ENCODE data around the gene BCL2L11. TPM values are rescaled to one million over a fixed set of nuclear protein-coding genes. Genes with fewer than 3 reads are reported as not detected.
A peak's percentile ranks its signal among the peaks of the same experiment; 100 is the strongest.

The BCL2L11 gene
- total and polyA plus RNA-seq, 2 experiments from 2014 or later: 9.1 to 32.9 TPM

DNA sequence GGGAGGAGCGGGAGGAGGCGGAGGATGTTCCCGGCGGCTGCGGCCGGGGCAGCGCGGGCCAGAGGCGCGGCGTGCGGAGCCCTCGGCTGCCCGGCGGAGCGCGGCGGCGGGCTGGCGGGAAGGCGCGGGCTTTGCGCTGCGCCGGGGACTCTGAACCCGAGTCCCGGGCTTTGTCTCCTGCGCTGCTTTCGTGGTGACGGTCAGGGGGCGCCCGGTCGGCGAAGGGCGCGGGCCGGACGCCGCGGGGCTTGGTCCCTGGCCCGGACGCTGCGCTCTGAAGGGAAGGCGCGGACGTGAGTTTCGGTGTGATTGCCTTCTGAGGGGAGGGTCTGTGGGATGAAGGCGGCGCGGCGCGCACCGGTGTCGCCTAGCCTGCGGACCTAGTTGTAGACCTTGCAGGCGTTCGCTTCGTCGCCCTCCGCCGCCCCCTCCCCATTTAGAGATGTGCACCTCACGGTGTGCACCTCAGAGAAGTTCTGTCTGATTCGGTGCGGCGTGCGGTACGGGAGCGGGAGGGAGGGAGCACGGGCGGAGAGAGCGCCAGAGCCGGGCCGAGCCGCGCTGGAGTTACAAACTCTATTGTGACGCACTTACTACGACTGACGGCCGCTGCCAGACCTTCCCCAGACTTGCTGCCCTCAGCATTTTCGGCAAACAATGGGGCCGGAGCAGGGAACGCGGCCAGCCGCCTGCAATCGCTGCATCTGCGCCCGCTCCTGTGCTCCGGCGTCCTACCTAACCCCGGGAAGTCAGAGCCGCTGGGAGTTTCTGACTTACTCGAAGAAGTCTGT lies 2.1 kb downstream of the BCL2L11 start:
- peaks cover 23% of the 10 kb centered on the region for H3K27me3 ChIP-seq
- H3K4me3 ChIP-seq: peak overlapping the region; percentile 96
- H3K4me1 ChIP-seq (ENCODE audit: low read depth): peaks cover 18% of the 10 kb centered on the region
- no peaks in the 10 kb centered on the region for H3K9me3 ChIP-seq (ENCODE audit: low read depth)
- TF ChIP-seq, protein P1, sequence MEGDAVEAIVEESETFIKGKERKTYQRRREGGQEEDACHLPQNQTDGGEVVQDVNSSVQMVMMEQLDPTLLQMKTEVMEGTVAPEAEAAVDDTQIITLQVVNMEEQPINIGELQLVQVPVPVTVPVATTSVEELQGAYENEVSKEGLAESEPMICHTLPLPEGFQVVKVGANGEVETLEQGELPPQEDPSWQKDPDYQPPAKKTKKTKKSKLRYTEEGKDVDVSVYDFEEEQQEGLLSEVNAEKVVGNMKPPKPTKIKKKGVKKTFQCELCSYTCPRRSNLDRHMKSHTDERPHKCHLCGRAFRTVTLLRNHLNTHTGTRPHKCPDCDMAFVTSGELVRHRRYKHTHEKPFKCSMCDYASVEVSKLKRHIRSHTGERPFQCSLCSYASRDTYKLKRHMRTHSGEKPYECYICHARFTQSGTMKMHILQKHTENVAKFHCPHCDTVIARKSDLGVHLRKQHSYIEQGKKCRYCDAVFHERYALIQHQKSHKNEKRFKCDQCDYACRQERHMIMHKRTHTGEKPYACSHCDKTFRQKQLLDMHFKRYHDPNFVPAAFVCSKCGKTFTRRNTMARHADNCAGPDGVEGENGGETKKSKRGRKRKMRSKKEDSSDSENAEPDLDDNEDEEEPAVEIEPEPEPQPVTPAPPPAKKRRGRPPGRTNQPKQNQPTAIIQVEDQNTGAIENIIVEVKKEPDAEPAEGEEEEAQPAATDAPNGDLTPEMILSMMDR (IDR thresholded peaks at IDR 0.05; ENCODE audit: low read depth, low read length): no peak
- DNase-seq (ENCODE audit: low read depth in 1 of 2, low spot score in 1 of 2): peak; percentile 84 to 93
- peak overlapping the region; percentile 86 for H3K27ac ChIP-seq
- H3K36me3 ChIP-seq: peaks cover 23% of the 10 kb centered on the region

DNA sequence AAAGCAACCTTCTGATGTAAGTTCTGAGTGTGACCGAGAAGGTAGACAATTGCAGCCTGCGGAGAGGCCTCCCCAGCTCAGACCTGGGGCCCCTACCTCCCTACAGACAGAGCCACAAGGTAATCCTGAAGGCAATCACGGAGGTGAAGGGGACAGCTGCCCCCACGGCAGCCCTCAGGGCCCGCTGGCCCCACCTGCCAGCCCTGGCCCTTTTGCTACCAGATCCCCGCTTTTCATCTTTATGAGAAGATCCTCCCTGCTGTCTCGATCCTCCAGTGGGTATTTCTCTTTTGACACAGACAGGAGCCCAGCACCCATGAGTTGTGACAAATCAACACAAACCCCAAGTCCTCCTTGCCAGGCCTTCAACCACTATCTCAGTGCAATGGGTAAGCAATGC lies 3.0 kb downstream of the BCL2L11 start:
- peaks cover 14% of the 10 kb centered on the region for H3K27me3 ChIP-seq
- no peaks in the 10 kb centered on the region for H3K9me3 ChIP-seq (ENCODE audit: low read depth)
- H3K4me3 ChIP-seq: peak overlapping the region; percentile 96
- no peak overlapping the region for H3K27ac ChIP-seq
- TF ChIP-seq, protein P1 (IDR thresholded peaks at IDR 0.05; ENCODE audit: low read depth, low read length): no peak
- DNase-seq (ENCODE audit: low read depth in 1 of 2, low spot score in 1 of 2): no peak
- peaks cover 25% of the 10 kb centered on the region for H3K36me3 ChIP-seq
- peaks cover 13% of the 10 kb centered on the region for H3K4me1 ChIP-seq (ENCODE audit: low read depth)

DNA sequence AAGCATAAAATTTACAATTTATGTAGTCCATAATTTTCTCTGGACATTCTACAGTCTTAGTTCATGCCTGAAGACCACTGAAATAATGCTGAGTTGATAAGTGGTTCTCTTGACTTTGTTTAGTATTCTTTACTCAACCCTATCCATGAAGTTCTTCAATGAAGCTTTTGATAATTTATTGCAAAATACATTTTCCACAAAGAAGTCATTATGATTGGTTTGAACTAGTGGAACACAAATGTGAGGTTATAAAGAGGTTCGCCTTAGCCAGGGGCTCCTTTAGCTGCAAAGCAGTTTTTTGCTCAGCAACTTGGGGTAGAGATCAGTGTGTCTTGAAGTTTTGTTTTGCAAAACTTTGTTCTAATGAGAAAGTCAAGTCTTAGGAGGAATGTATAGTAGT lies 5.9 kb downstream of the BCL2L11 start:
- Histone ChIP-seq H3K4me3 (no peak overlapping the region), H3K9me3 (ENCODE audit: low read depth) (no peaks in the 10 kb centered on the region), H3K36me3 (peaks cover 38% of the 10 kb centered on the region), H3K4me1 (ENCODE audit: low read depth) (peaks cover 13% of the 10 kb centered on the region), H3K27ac (no peak overlapping the region), H3K27me3 (no peaks in the 10 kb centered on the region)
- TF ChIP-seq, protein P1 (IDR thresholded peaks at IDR 0.05; ENCODE audit: low read depth, low read length): no peak
- no peak for DNase-seq (ENCODE audit: low read depth in 1 of 2, low spot score in 1 of 2)

DNA sequence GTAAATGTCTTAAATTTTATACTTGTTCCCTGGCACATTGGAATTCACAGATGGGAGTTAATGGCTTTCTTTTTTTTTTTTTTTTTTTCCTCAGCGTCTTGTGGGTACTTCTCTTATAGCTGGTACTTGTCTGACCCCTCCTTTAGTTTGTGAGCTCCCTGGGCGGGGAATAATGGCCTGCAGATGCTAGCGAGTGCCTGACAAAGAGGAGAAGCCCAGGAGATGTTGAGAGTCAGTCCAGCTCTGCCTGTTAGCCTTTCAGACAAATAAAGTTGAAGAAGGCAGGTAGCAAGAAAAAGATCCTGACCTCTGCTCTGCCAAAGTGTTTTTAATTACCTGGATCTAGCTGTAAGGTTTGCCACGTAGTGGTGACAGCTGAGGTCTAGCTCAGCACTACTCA lies 6.6 kb downstream of the BCL2L11 start:
- TF ChIP-seq, protein P1 (IDR thresholded peaks at IDR 0.05; ENCODE audit: low read depth, low read length): no peak
- no peak overlapping the region for H3K4me3 ChIP-seq

DNA sequence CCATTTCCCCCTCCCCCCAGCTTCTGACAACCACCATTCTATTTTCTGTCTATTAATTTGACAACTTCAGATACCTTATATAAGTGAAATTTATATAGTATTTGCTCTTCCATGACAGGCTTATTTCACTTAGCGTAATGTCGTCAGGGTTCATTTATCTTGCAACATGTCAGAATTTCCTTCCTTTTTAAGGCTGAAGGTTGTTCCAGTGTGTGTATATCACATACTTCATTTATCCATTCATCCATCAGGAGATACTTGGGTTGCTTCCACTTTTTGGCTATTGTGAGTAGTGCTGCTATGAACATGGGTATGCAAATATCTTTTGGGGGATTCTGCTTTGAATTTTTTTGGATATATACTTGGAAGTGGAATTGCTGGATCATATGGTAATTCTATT lies 7.4 kb downstream of the BCL2L11 start:
- Histone ChIP-seq H3K27ac (no peak overlapping the region), H3K4me3 (no peak overlapping the region), H3K4me1 (ENCODE audit: low read depth) (peaks cover 23% of the 10 kb centered on the region), H3K27me3 (no peaks in the 10 kb centered on the region), H3K9me3 (ENCODE audit: low read depth) (no peaks in the 10 kb centered on the region), H3K36me3 (peaks cover 38% of the 10 kb centered on the region)
- no peak for DNase-seq (ENCODE audit: low read depth in 1 of 2, low spot score in 1 of 2)
- TF ChIP-seq, protein P1 (IDR thresholded peaks at IDR 0.05; ENCODE audit: low read depth, low read length): no peak

More for the DNA sequence above, 6.6 kb downstream of the BCL2L11 start:
- Histone ChIP-seq H3K27ac (no peak overlapping the region), H3K27me3 (no peaks in the 10 kb centered on the region), H3K9me3 (ENCODE audit: low read depth) (no peaks in the 10 kb centered on the region), H3K4me1 (ENCODE audit: low read depth) (peaks cover 15% of the 10 kb centered on the region), H3K36me3 (peaks cover 38% of the 10 kb centered on the region)
- no peak for DNase-seq (ENCODE audit: low read depth in 1 of 2, low spot score in 1 of 2)

Data from cardiac muscle cell (in vitro differentiated cells and primary cell).